Astrocyte (in vitro differentiated cells and primary cell): ENCODE measurements around the gene ZNF394.

Source experiments
- CTCF ChIP-seq: IDR thresholded peaks from 2 replicates; pipeline ENCODE4 v1.5.1; 2011; ENCODE audit warnings: low read depth, mild to moderate bottlenecking, inconsistent platforms, low read length, moderate library complexity; ENCODE audit not compliant: insufficient read depth
- EZH2 ChIP-seq: IDR thresholded peaks from 2 replicates; pipeline ENCODE4 v1.6.1; 2012; ENCODE audit warnings: mild to moderate bottlenecking, low read length, inconsistent platforms; ENCODE audit not compliant: insufficient read depth

- TF ChIP-seq CTCF (no peak), EZH2 (no peak)
Measured at GRCh38 chr7:99504281-99504602, 4.2 kb upstream of the ZNF394 start.
